A549 (cell line): ENCODE results near the gene PPIP5K1.

ENCODE experiments used
- CBX8 ChIP-seq: fragments of 200-600 bp; sonication (generic); IDR thresholded peaks from 2 replicates; pipeline ENCODE4 v1.6.1; 2016
- EP300 ChIP-seq, 2 experiments: fragments of >200 bp; sonication (Bioruptor Twin); formaldehyde crosslinking; IDR thresholded peaks; 2 replicates in 1 of 2; 3 replicates in 1 of 2; pipeline ENCODE4 v1.6.1; 2016 to 2017
- KDM5A ChIP-seq: fragments of 200-600 bp; sonication (generic); IDR thresholded peaks from 2 replicates; pipeline ENCODE4 v1.6.1; 2016; ENCODE audit warnings: antibody characterized with exemption, mild to moderate bottlenecking
- MYC ChIP-seq: IDR thresholded peaks from 2 replicates; pipeline ENCODE4 v1.6.1; 2012; ENCODE audit warnings: mild to moderate bottlenecking, inconsistent platforms, low read length, improper control_type of control experiment, borderline replicate concordance
- POLR2A ChIP-seq: IDR thresholded peaks from 2 replicates; pipeline ENCODE4 v1.6.1; 2012; ENCODE audit warnings: mild to moderate bottlenecking, low read length
- RCOR1 ChIP-seq: fragments of 150-350 bp; IDR thresholded peaks from 2 replicates; pipeline ENCODE4 v1.6.1; 2014; ENCODE audit warnings: antibody characterized with exemption, low read length, low read depth
- ZSCAN20 ChIP-seq: fragments of 250-450 bp; sonication (Bioruptor Pico); IDR thresholded peaks from 2 replicates; pipeline ENCODE4 v1.8.0; 2022; ENCODE audit warnings: mild to moderate bottlenecking, moderate library complexity
- TF ChIP-seq, protein P1 (sequence below): fragments of >200 bp; sonication (Bioruptor Twin); formaldehyde crosslinking; IDR thresholded peaks from 3 replicates; pipeline ENCODE4 v1.5.1; 2016

DNA sequence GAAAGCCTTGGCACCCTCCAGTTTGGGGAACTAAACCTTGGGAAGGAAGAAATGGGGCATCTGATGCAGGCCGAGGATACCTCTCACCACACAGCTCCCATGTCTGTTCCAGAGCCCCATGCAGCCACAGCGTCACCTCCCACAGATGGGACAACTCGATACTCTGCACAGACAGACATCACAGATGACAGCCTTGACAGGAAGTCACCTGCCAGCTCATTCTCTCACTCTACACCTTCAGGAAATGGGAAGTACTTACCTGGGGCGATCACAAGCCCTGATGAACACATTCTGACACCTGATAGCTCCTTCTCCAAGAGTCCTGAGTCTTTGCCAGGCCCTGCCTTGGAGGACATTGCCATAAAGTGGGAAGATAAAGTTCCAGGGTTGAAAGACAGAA lies 64.9 kb downstream of the PPIP5K1 start:
- TF ChIP-seq POLR2A = no peak
- TF ChIP-seq CBX8 = no peak
- TF ChIP-seq, protein P1, sequence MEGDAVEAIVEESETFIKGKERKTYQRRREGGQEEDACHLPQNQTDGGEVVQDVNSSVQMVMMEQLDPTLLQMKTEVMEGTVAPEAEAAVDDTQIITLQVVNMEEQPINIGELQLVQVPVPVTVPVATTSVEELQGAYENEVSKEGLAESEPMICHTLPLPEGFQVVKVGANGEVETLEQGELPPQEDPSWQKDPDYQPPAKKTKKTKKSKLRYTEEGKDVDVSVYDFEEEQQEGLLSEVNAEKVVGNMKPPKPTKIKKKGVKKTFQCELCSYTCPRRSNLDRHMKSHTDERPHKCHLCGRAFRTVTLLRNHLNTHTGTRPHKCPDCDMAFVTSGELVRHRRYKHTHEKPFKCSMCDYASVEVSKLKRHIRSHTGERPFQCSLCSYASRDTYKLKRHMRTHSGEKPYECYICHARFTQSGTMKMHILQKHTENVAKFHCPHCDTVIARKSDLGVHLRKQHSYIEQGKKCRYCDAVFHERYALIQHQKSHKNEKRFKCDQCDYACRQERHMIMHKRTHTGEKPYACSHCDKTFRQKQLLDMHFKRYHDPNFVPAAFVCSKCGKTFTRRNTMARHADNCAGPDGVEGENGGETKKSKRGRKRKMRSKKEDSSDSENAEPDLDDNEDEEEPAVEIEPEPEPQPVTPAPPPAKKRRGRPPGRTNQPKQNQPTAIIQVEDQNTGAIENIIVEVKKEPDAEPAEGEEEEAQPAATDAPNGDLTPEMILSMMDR = no peak
- TF ChIP-seq MYC = no peak
- no peak for TF ChIP-seq ZSCAN20
- no peak for TF ChIP-seq KDM5A
- no peak for TF ChIP-seq RCOR1
- TF ChIP-seq EP300 (IDR thresholded peaks at IDR 0.05) = no peak
